GM18909 (cell line): ENCODE measurements around the gene KCNJ15.

Experiments
- ATAC-seq: cut with Tn5 transposase; IDR thresholded peaks from one replicate; pipeline ENCODE4 v1.9.1; 2021; ENCODE audit warnings: mild to moderate bottlenecking; ENCODE audit not compliant: unreplicated experiment, poor library complexity

KCNJ15 gene

DNA sequence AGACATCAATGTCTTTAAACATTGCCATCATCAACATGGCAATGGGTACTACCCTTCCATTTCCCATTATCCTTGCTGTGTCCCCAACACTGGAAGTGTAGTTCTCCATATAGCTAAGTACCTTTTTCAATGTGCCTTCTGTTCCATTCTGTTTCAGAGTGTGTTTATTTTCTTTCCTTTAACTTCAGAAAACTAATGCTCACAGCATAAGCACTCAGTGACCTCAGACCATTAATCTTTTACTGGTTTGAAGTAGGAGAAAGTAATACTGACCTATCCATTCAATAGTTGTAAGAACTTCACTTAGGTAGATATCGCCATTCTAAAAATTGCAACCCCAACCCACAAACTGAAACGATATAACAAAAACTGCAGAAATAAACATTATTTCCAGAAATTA is 37.8 kb downstream of the KCNJ15 start:
- no peak for ATAC-seq

- ATAC-seq, result no peak
Measured at GRCh38 chr21:38295997-38296764, 39.4 kb downstream of the KCNJ15 start.

DNA sequence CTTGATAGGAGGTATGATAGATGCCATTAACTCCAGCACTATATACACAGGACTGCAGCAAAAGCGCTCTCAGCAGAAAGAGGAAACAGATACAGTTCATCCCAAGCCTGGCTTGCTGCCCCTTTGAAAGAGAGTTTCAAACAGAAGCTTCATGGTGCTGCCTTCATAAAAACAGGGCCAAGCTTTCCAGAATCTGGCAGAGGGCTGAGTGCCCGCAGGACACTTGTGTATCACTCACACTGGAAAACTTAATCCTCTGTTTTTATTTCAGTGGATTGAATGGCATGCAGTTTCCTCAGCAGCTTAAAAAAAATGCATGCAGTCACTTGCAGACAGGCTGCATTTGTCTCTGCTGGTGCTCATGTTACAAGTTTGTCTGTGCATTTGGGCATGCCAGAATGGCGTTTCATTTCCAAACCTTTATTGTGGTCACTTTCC is 40.4 kb downstream of the KCNJ15 start:
- ATAC-seq, result no peak

- no peak for ATAC-seq
Measured at GRCh38 chr21:38297871-38298270, 41.1 kb downstream of the KCNJ15 start.

- no peak for ATAC-seq
Measured at GRCh38 chr21:38298832-38299231, 42.0 kb downstream of the KCNJ15 start.

DNA sequence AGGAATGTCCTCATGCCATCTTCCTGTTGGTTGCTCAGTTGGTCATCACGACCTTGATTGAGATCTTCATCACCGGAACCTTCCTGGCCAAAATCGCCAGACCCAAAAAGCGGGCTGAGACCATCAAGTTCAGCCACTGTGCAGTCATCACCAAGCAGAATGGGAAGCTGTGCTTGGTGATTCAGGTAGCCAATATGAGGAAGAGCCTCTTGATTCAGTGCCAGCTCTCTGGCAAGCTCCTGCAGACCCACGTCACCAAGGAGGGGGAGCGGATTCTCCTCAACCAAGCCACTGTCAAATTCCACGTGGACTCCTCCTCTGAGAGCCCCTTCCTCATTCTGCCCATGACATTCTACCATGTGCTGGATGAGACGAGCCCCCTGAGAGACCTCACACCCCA is 42.9 kb downstream of the KCNJ15 start:
- ATAC-seq, result no peak

- ATAC-seq, result no peak
Measured at GRCh38 chr21:38300141-38300578, 43.4 kb downstream of the KCNJ15 start.

- no peak for ATAC-seq
Measured at GRCh38 chr21:38301321-38302214, 44.8 kb downstream of the KCNJ15 start.

DNA sequence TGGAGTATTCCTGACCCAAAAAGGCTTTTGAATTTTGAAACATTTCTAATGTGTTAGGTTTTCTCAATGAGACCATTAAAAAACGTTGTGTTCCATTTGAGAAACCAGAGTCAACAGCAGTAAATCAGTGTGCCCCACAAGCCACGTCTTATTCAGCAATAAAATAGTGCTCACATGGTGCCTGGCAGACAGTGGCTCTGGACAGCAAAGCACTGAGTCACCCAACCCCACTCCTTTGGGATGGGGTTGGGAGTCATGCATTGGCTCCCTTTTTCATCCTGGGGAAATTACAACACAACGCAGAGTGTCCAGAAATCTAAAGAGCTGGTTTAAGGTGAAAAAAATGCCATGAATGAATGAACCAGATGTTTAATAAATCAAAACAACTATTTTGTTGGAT is 46.5 kb downstream of the KCNJ15 start:
- no peak for ATAC-seq

DNA sequence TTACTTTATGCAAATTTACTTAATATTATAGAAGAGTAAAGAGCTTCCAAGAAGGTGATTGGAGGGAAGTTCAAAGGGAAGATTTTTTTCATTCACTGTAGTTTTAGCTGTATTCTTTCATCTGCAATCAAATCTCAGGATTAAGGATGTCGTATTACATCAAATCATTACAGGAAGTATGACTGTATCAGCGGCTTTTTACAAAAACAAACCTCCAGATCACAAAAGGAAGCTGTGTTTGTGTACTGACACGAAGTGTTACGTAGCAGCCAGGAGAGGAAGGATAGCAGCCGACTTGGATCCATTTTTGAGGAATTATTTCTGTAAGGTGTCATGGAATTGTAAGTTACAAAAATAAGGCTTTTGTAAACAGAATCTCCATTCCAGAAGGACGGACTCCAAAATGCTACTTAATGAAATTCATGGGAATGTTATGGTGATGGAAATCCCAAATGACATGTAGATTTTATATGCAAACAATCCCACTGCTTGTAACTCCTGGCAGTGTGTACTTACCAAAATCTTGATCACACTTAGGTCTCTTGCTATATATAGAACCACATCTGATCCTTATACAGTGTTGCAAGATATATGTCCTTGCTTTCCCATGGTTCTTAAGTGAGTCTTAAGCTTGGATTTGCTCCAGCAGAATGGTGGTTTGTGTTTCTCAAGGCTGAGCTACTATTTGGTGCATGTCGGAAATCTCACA is 49.8 kb downstream of the KCNJ15 start:
- ATAC-seq, result no peak

DNA sequence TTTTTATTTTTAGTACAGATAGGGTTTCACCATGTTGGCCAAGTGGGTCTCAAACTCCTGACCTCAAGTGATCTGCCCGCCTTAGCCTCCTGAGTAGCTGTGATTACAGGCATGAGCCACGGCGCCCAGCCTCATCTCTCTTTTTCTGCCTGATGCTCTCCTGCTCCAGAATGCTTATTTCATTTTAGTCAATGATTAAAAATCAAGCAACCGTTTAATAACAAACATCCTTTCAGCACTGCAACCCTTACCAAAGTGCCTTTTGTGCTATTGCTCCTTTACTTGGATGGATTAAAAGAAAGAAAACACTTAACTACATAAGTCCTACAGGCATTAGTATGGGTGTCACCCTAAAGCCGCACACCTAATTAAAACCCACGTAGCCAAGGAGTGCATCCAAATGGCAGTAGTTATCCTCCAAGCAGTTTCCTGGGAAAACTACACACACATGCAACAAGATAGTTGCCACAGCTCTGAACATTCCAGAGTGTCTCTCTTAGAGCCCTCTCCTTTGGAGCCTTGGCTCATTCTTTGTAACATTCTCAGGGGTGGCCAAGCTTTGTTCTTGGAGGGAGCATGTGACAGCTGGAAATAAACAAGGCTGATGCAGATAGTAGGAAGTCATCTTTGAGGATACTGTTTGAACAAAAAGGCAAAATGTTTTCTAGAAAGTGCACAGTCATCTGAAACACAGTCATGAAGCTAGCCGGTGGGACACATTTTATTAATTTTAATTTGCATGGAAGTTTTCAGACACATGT is 51.2 kb downstream of the KCNJ15 start:
- no peak for ATAC-seq

- no peak for ATAC-seq
Measured at GRCh38 chr21:38308532-38309119, 51.8 kb downstream of the KCNJ15 start.

DNA sequence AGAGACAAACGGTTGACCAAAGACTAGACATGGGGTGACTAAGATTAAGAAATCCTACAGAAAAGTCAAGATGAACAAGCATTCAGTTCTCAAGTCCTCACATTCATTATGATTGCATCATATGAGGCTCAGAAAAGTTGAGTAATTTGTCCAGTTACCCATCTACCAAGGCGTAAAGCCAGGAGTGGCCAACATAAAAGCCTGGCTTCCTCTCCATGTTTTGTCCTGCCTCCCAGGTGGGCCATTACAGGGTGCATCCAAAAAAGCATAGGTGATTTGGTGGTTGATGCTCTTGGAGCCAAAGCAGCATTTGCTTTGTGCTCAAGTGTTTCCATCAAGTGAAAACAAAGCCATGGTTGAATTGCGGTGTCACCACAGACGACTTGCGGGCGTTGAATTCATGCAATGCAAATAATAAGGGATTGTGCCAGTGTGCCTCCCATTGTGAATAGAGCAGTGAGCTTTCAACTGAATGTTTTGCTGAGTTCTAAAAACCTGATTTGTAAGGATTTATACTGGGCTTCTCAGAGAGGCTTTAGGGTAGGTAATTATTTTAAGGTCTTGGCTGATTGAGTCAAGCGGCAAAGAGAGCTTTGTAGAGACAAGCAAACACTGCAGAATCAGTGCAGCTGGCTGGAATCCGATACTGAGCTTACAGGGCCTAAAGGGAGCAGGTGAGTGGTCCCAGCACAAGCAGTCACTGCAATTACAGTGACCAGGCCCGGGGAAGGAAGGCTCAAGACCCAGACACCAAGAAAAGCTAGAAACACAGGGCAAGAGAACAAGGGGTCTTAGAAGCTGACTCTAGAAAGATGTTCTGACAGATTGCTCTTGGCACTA is 54.1 kb downstream of the KCNJ15 start:
- no peak for ATAC-seq

DNA sequence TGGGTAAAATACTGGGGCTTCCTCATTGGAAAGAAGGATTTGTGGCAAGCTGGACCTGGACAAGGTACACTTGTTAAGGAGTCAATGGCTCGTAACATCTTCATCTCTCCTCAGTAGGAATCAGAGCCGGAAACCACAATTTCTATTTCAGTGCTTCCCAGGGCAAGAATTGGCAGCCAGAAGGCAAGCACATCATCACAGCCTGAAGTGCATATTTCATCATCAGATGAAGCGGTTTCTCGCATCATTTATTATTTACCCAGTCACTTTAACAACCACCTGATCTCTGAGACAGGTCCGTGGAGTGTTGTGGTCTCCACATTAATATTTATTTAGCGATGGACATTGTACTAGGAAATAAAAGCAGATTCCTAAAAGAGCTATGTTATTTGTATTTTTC is 55.0 kb downstream of the KCNJ15 start:
- ATAC-seq, result no peak

GRCh38 chr21:38312822-38313221 is 56.0 kb downstream of the KCNJ15 start:
- no peak for ATAC-seq

GRCh38 chr21:38314558-38314957 is 57.8 kb downstream of the KCNJ15 start:
- ATAC-seq, result no peak

DNA sequence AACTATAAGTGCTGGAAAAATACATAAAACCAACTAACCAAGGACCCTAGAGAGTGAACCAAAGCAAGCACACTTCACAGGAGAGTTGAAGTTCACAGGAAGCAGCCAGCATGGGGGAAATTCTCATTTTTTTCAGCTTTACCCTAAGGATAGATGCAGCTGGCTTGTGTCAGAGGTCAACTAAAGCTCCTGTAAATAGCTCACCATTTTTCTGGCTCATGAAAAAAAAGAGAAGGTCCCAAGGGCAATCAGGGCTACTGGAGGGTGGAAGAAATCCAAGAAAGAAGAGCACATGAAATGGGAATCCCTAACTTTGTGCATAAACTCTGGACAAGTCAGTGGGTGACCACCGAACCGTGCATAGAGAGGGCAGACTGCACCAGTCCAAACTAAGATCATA is 58.3 kb downstream of the KCNJ15 start:
- no peak for ATAC-seq

DNA sequence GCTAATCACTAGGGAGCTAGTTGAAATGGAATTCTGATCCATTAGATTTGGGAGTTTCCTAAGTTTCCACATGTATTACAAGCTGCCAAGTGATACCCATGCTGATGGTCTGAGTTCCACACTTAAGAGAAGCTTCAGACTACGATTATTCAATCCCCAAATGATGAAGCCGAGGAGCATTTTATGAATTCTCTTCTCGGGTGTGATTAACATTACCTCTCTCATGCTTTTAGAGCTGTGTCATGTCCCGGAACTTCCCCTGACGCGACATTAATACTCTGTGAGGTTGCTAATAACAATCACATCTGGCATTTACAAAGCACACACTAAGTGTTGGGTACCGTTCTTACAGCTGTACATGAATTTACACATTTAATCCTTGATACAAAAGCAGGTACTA is 63.0 kb downstream of the KCNJ15 start:
- ATAC-seq, result no peak

GRCh38 chr21:38321568-38321967 is 64.8 kb downstream of the KCNJ15 start:
- no peak for ATAC-seq
